DND-41 (cell line): Measurements from ENCODE around the gene OTP.

Experiments
- EZH2 ChIP-seq: IDR thresholded peaks from 3 replicates; pipeline ENCODE4 v1.6.1; 2012; ENCODE audit warnings: borderline replicate concordance, low read depth, mild to moderate bottlenecking, moderate library complexity, low read length, inconsistent platforms; ENCODE audit not compliant: severe bottlenecking
- TF ChIP-seq, protein P1 (sequence below): IDR thresholded peaks from 2 replicates; pipeline ENCODE4 v1.5.1; 2012; ENCODE audit warnings: borderline replicate concordance, low read length, moderate library complexity, mild to moderate bottlenecking; ENCODE audit not compliant: poor library complexity, severe bottlenecking; ENCODE audit errors: extremely low read depth

DNA sequence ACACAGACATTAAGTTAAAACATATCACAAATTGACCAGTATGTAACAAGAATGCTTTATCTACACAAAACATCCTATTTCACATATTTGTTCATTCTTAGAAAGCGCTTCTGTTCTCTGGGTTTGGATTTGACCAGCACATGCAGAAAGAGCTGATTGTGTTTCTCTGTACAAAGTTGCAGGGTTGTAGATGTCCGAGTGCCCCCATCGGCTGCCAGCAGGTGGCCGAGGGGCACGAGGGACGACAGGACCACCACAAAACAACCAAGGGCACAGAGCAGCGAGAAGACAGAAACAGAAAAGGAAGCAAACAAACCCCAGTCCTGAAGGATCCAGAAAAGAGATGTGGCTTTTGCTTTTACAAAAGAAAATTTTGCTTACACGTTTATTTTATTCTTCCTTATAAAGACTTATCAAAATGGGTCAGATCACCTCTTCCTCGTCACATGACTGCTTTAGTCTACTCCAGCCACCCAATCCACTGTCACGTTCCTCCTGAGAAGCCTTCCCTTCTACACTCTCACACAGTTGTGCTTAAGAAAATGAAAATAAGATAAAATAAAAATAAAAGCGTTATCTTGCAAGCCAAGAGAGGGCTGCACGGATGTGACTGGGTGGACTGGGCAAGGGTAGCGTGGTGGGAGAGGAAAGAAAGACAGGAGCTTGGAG is 9.5 kb downstream of the OTP start:
- TF ChIP-seq, protein P1, sequence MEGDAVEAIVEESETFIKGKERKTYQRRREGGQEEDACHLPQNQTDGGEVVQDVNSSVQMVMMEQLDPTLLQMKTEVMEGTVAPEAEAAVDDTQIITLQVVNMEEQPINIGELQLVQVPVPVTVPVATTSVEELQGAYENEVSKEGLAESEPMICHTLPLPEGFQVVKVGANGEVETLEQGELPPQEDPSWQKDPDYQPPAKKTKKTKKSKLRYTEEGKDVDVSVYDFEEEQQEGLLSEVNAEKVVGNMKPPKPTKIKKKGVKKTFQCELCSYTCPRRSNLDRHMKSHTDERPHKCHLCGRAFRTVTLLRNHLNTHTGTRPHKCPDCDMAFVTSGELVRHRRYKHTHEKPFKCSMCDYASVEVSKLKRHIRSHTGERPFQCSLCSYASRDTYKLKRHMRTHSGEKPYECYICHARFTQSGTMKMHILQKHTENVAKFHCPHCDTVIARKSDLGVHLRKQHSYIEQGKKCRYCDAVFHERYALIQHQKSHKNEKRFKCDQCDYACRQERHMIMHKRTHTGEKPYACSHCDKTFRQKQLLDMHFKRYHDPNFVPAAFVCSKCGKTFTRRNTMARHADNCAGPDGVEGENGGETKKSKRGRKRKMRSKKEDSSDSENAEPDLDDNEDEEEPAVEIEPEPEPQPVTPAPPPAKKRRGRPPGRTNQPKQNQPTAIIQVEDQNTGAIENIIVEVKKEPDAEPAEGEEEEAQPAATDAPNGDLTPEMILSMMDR, result no peak
- TF ChIP-seq EZH2, result no peak
